Stimulated activated CD8-positive, alpha-beta memory T cell treated with anti-CD3 and anti-CD28 coated beads, Interleukin-4, amount 100 ng/mL, for 48 hours (primary cell): Measurements from ENCODE around the gene ATP8B3.

Experiments
- DNase-seq: peaks from one replicate; pipeline ENCODE4 v3.0.0-alpha.2; 2020

Gene ATP8B3

DNA sequence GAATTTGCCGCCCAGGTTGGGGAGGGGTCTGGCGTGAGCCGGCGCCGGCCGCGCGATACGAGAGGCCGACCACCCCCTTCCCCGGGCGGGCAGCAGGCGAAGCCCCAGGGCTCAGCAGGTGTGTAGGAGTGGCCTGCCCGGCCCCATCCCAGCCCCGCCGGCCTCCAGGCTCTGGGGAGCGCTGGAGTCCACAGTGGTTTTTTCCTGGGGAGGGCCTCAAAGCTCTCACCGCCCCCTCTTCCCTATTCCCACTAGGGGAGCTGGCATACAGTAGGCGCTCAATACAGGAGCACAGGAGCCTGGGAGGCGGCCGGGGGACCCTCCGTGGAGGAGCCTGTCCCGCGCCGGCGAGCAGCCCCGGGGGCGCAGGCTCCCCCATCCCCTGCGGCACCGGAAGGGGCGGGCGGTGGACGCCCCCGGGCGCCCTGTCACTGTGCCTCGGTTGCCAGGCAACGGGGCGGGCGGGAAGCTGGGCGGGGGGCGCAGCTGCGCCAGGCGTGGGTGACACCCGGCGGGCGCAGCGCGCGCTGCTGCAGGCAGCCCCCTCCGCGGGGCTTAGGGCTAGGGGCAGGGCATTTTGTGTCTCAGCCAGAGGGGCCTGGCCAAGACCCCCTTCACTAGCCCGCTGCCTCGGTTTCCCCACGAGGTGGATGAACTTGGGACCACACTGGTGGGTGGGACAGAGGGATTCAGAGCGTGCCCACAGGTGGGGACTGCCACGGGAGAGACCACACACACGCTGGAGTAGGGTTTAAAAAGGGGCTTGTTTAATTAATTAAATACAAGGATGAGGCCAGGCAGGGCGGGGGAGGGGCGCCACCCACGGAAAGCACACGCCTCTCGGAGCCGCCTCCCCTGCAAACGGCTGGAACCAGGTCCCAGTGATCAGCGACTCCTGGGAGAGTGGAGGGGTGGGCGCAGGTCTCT lies 39.8 kb upstream of the ATP8B3 start:
- DNase-seq = peak; percentile 65

DNA sequence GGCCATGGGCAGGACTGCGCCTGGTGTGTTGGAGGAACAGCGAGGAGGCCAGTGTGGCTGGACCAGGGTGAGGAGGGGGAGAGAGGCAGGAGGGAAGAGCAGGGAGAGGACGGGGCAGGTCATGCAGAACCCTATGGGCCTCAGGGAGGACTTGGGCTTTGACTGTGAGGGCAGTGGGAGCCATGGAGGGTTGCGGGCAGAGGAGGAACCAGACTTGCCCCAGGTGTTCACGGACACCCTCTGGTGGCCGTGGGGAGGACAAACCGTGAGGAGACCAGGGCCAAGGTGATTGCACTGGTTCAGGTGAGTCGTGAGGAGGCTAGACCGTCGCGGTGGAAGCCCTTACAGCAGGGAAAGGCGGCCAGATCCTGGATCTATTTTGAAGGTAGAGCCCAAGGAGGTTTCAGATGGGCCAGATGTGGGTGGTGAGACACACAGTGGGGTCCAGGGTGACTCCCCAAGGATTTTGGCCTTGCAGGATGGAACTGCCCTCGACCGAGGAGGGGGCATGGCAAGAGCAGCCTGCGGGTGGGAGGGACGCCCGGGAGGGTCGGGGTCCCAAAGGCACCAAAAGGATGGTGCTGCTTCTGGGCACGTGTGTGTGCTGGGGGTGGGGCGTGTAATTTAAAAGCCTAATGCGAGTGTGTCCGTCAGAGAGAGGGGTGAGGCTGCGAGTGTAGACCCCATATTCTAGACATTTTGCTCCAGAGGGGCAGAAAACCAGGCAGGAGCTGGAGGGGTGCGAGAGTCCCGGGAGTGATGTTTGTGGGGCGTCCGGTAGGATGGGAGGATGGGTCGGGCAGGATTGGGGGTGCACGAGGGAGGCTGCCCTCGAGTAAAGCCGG lies 39.0 kb upstream of the ATP8B3 start:
- no peak for DNase-seq

DNA sequence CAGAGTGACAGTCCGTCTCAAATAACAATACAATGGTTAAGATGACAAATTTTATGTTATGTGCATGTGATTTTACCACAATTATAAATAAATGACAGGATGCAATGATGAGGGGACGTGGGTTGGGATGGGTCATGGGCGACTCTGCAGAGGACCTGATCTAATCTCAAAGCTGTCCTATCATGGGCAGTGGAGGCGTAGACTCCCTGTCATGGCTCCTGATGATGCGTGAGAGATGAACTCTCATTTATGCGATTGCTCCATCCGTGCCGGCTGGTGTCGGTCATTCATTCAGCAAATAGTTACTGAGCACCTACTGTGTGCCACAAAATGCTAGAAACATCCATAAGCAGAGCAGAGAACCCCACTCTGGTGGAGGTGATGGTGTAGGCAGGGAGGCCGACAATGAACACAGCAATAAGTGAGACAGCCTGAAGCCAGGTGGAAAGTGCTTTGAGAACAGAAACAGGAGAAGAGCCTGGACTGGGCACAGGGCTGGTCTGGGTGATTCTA lies 37.9 kb upstream of the ATP8B3 start:
- no peak for DNase-seq

DNA sequence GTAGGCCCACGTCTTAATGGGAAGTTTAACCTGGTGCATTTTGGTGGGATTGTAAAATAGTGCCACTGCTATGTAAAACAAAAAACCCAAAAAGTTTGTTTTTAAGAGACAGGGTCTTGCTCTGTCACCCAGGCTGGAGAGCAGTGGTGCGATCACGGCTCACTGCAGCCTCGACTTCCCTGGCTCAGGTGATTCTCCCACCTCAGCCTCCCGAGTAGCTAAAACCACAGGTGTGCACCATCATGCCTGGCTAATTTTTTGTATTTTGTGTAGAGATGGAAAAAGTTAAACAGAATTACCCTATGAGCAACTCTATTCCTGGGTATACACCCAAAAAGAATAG lies 37.0 kb upstream of the ATP8B3 start:
- DNase-seq = no peak

DNA sequence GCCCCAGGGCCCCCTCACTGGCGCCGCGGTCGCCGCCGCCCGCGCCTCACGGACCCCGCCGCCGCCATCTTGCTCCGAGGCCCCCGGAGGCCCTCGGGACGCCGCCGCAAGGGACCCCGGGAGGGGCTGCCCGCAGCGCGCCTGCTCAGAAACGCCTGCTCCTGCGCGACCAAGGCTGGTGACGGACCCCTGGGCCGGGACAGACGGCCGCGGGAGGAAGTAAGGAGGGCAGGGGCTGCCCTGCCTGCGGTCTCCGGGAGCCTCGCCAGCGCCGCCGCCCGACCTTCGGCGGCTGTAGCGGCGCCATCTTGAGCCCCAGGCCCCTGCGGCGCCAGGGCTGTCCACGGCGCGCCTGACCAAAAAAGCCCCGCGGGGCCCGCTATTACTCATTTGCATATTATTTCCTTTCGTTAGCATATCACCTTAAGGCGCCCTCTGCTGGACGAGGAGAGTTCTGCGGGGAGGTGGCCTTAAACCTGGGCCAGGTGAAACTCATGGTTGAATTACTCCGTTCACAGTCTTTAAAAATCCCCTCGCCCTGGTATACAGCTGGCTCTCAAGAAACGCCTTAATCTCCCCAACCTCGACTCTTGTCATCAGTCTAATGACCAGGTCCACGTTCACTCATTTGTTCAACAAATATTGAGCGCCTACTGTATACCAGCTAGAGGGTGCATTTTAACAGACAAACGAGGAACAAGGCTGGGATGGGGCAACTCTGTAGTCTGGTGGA lies 36.5 kb upstream of the ATP8B3 start, which contains the start of gene REXO1:
Gene REXO1, minus strand, starts transcription at position 85 of the 733 bp plus-strand sequence. CDS start 125 bp downstream, outside the sequence.
- DNase-seq = peak; percentile 99

DNA sequence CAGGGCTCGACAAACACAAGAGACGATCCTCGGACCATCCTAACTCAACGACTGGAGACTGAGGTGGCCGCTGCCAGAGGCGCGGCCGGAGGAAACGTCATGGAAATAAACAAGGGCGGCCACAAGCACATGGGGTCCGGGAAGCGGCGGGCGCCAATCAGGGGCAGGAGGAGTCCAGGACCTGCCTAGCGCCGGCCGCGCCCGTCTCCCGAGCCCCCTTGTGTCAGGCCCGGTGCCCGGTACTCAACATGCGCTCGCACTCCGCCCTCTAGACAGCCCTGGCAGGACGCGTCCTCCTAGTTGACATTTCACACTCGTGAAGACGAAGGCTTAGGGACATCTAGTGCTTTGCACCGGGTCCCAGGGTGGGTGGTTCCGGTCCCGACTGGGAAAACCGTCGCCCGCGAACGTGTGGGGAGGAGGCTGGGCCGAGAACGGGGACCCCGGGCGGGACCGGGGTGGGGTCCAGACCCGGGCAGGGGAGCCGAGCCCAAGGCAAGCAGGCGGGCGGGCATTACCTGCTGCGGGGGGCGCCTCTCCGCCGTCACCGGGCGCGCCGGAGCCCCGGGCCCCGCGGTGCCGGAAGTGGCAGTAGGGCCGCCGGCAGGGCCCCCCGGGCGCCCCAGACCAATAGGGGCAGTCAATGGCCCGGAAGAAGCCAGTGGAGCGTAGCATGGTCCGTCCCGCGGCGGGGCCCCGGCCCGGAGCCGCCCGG lies 35.8 kb upstream of the ATP8B3 start:
- peak; percentile 62 for DNase-seq

DNA sequence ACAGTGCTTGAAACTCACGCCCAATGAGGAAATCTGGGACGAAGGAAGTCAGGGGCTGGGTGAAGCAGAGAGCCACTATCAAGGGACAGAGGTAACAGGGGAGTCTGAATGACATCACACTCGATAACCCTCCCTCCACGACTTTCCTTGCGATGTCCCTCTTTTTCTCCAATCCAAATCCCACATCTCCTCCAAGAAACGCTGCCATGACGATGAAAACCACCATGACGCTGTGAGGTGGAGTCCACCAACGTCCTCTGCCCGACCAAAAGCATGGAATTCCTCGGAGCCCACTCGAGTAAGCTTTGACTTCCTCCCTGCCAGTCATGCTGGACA lies 35.2 kb upstream of the ATP8B3 start:
- DNase-seq = no peak

DNA sequence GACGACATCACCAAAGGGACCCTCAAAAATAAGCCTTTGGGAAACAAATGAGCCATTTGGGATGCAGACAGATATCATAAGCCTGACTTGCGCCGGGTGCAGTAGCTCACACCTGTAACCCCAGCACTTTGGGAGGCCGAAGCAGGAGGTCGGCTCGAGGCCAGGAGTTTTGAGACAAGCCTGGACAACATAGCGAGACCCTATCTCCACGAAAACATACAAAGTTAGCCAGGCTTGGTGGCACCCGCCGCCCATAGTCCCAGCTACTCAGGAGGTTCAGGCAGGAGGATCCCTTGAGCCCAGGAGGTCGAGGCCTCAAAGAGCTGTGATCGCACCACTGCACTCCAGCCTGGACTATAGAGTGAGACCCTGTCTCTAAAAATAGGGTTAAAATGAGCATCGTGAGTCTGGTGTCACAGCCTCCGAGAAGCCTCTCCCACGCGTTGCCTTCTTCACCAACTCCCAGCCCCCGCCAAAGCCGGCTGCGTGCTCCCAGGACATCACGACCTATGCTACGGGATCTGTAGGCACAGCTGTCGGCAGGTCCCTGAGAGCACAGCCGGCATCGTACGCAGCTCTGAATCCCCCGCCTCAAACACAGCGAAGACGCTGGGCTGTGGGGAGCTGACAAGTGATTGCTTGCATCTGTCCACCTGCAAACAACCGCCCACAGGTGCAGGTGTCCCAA lies 34.6 kb upstream of the ATP8B3 start:
- no peak for DNase-seq

DNA sequence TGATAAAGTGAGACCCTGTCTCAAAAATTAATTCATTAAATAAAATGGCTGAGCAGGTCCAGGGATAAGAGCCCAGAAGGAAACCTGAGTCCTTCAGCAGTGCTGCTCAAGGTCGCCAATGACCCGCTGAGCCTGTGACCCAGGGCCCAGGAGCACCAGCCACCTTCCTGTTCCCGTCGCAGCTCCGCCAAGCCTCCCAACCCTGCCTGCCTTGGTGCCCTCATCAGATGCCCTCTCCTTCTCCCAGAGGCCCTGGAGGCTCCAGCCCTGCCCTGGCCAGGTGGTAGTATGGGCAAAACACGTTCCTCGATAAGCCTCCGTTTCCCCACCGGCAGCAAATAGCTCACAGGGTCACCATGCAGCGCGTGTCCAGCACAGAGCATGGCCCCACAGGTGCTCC lies 33.6 kb upstream of the ATP8B3 start:
- DNase-seq = no peak

DNA sequence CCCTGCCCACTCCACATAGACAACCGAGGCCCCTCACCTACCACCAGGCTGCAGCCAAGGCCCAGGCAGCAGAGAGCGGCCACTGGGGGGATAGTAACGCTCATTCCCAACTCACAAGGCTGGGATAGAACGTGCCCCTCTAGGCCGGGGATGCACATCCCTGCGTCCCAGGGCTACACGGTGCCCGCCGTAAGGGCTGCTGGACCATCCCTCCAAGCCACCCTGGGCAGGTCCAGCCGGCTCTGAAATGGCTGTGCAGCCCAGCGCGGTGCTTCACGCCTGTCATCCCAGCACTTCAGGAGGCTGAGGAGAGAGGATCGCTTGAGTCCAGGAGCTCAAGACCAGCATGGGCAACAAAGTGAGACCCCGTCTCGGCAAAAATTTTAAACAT lies 33.0 kb upstream of the ATP8B3 start:
- no peak for DNase-seq

DNA sequence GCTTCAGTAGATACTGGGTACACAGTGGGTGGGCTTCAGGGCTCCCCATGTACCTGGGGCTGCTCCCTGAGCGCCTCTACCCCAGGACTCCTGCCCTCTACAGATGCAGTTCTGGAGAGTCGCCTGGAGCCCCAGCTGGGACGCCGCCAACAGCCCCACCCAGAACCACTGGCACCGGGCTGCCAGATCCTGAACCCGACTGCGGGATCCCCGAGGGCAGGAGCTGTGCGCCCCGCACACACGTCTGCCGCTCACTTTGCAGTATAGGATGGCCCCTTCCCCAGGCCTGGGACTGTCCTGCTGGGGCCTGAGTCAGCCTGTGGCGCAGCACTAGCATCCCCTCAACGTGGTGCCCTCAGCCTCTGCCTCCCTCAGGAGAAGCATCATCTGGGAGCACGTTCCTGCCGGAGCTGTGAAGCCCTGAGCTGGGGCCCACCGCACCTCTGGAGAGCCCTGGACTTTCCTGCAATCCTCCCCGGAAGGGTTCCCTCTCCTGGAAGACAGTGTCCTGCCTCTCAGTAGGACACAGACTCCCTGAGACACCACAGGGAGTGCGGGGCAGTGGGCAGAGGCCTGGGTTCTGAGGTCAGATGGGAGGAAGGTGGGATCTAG lies 32.5 kb upstream of the ATP8B3 start:
- no peak for DNase-seq

DNA sequence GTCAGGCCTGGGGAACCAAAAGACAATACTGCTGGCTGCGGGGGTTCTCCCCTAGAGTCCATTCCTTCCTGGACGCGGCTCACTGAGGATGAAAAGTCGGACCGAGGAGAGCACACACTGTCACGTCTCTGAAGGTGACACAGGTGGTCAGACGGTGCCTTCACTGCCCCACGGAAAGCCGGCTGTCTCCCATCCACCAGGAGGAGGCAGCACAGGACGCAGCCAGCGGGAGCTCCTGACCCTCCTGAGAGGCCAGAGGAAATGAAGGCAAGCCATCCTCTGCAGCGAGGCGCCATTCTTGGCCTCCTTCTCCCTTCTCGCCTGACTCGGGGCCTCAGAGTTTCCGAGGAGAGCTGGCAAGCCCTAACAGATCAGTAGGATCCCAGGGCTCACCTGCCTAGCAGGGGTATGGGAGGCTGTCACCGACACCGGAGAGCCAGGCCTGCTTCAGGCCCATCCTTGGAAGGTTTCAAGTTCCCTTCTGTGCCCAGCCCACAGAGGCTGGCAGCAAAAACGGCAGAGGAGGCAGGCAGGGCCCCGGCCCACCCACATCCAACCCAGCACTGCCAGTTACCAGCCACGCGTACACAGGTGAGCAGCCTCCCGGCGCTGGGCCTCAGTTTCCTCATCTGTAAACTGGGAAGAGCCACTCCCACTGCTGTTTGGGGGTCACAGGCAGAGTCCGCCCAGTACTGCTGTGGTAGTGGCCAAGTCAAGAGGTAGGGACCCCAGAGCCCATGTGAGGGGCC lies 31.7 kb upstream of the ATP8B3 start:
- DNase-seq = no peak

DNA sequence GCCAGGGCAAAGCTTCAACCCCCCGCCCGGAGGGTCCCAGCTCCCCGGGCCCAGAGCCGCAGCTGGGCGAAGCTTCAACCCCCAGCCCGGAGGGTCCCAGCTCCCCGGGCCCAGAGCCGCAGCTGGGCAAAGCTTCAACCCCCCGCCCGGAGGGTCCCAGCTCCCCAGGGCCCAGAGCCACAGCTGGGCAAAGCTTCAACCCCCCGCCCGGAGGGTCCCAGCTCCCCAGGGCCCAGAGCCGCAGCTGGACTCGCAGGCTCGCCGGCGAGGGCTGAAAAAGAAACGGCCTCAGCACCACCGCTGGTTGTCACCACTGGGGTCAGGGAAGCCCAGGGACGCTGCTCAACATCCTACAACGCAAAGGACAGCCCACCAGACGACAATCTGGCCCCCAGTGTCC lies 31.0 kb upstream of the ATP8B3 start:
- DNase-seq = no peak

DNA sequence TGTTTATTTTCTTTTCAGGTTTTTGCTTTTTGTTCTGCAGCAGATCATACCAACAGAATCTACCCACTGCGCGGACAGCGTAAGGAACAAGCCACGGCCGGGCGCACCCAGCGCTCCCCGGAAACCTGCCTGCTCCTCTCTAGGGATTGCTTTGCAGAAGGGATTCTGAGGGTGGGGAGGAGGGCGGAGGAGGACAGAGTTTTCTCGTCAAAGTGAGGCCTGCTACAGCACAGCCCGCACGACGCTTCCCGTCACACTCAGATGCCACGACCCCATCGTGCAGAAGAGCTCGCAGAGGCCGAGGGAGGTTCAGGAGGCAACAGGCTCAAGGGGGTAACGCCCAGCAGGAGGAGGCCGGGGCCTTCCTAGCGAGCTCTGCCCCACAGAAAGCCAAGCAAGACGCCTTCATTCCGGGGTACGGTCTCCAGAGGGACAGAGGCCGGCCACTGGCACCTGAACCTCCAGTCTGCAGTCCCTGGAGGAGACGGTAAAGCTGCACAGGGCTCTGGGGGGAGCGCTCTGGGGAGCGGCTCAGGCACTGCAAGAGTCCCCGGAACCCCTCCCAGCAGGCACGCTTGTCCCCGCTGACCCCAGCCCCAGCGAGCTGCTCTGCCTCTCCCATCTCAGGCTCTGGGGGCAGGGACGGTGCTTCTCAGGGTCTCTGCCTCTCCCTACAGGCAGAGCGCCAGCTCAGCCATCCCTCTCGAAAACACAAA lies 29.3 kb upstream of the ATP8B3 start:
- DNase-seq = no peak

DNA sequence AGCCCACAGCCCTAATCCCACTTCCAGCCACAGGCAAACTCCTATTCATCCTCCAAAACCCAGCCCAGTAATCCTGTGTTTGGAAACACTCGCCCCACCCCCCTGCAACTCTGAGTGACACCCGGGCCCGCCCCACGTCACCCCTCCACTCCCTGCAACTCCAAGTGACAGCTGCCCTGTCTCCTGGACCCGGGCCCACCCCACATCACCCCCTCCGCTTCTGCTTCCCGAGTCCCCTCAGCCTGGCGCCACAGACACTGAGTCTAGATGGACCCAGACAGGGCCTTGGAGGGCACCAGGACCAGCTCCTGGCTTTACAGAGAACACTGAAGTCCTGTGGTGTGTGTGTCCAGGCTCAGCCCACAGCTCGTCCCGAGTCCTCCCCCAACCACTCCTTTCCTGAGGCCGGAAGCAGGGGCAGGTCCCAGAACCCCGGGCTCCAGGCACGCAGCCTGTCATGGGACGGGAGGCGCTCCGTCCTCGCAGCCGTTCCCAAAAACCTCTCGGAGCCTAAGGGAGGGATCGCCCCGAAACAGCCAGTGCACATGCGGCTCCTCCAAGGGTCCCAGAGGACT lies 28.6 kb upstream of the ATP8B3 start:
- no peak for DNase-seq

DNA sequence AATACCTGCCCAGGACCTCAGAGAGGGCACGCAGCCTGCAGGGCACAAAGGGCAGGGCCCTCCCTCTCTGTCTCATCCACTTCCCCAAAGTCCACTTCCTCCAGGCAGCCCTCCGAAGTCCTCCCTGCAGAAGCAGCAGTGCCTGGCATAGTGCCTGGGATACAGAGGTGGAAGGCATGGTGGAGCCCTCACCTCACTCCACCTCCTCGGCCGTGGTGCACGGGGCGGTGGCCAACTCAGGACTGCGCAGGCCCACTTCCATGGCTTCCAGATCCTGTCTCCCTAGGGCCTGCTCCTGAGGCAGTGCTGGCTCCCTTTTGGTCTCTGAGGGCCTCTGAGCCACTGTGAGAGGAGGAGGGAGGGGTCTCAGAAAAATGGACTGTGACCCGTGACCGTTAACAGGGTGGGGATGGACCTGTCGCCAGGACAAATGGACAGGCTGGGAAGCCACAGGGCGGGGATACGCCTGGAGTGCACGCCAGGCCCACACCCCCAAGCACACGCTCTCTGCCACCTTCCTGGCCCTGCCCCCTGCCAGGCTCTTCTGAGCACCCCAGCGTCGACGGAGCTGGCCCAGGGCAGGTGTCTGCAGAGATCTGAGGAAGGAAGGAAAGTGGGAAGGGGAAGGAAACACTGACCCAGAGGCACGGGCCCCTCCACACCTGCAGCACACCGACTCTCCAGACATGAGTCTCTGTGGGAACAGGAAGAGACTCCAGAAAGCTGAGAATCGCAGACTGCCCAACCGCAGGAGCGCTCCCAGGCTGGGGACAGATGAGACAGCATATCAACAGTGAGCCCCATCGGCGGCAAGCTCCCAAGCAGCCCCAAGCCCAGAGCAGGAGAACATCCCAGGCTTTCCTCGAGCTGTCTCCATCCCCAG lies 27.8 kb upstream of the ATP8B3 start:
- DNase-seq = no peak

DNA sequence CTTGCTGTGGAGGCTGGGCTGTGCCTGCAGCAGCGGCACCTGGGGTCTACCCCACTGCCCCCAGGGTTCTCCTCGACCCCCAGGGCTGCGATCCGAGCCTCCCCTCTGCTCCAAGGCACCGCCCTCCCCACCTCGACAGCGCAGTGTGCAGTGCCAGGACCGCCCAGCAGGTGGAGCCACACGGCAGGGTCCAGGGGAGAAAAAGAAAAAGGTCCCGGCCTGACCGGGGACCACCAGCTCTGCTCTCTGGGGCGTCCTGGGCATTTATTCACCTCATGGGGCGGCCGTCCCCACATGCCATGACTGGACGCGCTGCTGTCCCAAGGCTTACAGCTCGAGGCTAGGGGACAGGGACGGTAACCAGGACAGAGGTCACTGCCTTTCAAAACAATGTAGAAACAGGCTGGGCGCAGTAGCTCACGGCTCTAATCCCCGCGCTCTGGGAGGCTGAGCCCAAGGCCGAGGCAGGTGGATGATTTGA lies 25.6 kb upstream of the ATP8B3 start:
- peak; percentile 89 for DNase-seq

DNA sequence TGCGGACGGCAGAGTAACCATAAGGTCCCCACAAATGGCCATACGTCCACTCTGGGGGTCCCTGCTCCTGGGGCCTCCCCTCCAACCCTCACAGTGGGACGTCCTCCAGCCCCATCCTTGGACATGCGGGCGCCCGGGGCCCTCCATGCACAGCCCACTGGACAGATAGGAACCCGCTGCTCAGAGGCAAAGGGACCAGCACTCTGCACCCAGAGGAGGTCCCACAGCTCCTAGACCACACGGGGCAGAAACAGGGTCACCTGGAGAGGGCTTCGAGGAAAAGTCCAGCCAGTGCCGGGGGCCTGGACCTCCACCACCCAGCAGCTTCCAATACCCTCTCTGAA lies 25.1 kb upstream of the ATP8B3 start:
- DNase-seq = no peak
